NT2/D1 (cell line): Measurements from ENCODE around the gene PKP1.

Experiments used
- YY1 ChIP-seq: IDR thresholded peaks from 2 replicates; pipeline ENCODE4 v1.6.1; 2011; ENCODE audit not compliant: insufficient read length, insufficient read depth
- ZNF274 ChIP-seq: IDR thresholded peaks from 2 replicates; pipeline ENCODE4 v1.6.1; 2011; ENCODE audit warnings: mild to moderate bottlenecking, low read depth, low read length

- TF ChIP-seq YY1, result no peak
- no peak for TF ChIP-seq ZNF274
Observed at GRCh38 chr1:201262963-201263608, 20.2 kb upstream of the PKP1 start.
